Activated naive CD4-positive, alpha-beta T cell treated with Interleukin-2 at 50 U/mL for 16 hours (primary cell): ENCODE data around the gene SLC12A6.
A peak's percentile ranks its signal among the peaks of the same experiment; 100 is the strongest.
"Not testable (repeated sequence)": the region's sequence is repeated elsewhere in the genome, so short reads cannot be mapped to it uniquely, and the experiment has no call there.

ENCODE experiments used
- DNase-seq: peaks from one replicate; pipeline ENCODE4 v3.0.0-alpha.2; 2020

SLC12A6 gene

DNA sequence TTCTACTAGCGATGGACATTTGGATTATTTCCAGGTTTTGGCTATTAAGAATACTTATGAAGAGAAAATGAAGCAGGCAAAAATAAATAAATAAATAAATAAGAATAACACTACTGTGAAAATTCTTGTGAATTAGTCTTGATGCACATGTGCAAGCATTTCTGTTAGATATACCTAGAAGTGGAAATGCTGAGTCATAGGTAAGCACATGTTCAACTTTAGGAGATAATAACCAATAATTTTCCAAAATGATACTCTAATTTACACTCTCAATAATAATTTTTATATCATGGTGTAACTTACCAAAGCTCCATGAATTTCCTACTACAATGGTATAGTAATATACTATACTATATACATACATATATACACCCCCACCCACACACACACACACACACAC is 89.4 kb downstream of the SLC12A6 start:
- DNase-seq, result no peak

- DNase-seq, result no peak
Measured at GRCh38 chr15:34246276-34246976, 91.2 kb downstream of the SLC12A6 start.

- DNase-seq, result no peak
Measured at GRCh38 chr15:34243226-34243625, 94.4 kb downstream of the SLC12A6 start.

DNA sequence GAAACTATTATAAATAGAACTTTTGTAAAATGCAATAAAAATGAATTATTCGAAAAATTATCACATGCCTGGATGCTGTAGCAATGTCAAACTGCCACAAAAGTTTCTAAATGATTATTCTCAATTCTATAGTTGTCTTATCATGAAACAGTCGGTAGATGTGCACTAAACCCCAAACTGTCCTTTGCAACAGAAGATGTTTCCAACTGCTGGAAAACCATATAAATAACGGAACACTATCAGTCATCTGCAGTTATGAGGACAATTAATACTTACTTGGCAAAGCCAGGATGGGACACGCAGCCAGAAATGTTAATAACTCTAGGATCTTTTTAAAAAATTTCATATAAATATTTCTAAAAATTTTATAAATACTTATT is 95.3 kb downstream of the SLC12A6 start:
- DNase-seq, result no peak

DNA sequence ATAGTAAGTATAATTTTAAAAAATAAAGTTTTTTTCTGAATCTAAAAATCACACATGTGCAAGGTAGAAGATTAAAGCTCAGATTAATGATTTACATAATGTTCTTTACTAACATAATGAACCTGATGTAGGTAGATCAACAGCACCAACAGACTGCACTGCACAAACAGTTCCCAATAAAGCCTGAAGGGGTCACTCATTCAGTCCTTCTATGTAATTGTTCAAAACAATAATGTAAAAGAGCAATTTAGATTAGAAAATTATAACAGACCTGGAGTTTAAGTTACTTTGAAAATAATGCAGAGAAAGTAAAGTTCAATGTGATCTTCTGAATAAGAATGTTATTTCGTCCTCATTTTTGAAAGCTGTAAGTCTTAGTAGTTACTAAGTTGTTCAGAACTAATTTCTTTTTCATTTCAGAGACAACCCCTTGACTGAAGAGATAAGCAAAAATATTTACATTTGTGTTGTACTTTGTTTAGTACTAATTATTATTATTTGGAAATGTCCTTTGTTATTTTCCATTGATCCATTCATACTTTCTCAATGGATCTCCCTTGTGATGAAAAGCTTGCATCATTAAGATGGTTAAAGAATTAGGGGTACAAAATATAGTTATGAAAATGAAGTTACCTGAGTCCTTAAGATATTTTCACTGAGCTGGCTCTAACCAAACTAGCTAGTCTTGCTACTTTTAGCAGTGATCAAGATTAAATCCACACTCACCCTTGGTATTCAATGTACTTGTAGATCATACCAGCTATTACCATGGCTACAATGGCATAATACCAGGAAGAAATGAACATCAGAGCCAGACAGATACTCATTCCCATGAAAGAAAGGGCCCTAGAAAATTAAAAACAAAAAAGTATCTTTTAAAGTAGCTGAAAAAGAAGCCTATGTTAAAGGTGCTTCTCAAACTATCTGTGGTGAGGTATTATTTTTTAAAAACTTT is 95.9 kb downstream of the SLC12A6 start:
- peak; percentile 21 for DNase-seq

- DNase-seq, result no peak
Measured at GRCh38 chr15:34240537-34240936, 97.0 kb downstream of the SLC12A6 start.

DNA sequence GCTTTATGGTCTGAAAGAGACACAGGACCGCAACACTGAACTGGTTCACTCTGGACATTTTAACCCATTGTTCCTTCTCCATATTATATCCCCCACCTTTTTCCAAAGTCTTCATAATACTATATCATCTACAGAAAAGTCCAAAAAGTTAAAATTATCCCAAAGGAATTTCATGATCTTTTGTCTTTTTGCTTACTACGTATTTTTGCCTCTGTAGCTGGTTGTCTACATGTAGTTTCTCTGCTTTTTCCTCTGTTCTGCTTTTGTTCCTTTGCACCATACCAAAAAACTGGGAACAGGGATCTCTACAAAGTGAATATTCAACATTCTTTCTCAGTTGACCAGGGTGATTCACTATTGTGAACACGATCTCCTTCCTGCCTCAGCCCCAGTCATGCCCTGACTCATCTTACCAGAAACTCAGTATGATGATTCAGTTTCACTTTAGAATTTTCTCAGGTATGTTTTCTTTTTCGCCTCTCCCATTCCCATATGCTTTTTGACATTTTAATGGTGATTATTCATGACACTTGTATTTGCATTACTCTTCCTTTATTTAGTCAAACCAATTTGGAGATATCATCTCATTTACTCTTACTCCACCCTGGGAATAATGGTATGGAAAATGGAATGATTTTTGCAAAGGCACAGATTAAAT is 98.3 kb downstream of the SLC12A6 start:
- peak; percentile 43 for DNase-seq

- no peak for DNase-seq
Measured at GRCh38 chr15:34233614-34234013, 104.0 kb downstream of the SLC12A6 start.

DNA sequence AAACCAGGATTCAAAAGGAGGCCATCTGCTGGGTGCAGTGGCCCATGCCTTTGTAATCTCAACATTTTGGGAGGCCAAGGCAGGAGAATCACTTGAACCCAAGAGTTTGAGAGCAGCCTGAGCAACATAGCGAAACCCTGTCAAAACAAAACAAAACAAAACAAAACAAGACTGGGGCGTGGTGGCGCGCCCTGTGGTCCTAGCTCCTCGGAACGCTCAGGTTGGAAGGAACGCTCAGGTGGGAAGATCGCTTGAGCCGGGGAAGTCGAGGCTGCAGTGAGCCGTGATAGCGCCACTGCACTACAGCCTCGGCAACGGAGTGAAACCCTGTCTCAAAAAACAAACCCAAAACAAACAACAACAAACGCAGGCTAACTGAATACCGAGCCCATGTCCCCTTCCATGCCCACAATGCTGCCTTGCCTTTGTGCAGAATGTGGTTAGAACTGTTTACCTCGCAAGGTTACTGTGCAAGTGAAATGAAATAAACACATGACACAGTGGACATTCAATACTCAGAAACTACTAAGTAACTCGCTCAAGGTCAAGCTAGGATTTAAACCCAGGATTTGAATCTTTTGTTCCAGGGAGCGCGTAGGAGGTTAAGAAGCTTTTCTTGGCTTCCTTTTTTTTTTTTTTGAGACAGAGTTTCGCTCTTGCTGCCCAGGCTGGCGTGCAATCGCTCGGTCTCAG is 113.5 kb downstream of the SLC12A6 start:
- no peak for DNase-seq

DNA sequence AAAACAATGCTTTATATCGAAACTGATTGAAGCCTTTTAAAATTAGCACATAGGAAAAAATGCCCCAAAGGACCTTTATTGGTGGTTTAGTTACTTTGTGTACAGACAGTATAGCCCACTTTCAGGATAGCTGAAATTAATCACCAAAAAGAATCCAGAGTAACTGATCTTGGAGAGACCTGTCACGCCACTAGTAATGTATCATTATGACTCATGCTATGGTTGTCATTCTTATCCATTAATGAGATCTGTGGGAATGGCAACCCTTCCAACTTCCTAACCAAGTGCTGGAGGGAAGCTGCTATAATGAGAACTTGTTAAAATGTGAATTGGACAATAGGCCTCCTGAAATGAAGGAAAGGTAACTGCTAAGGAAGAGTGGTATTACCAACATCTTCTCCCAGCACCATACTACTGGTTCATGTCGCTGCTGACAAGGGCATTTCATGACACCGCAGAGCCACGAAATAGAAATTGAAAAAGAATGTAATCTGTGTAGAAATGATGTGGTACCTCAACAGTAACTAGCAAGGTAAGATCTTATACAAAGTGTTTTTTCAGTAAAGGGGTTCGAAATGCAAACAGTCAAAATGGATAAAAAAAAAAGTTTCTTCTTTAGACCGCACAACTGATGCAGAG is 119.9 kb downstream of the SLC12A6 start:
- no peak for DNase-seq

- no peak for DNase-seq
Measured at GRCh38 chr15:34216527-34217270, 120.9 kb downstream of the SLC12A6 start.

DNA sequence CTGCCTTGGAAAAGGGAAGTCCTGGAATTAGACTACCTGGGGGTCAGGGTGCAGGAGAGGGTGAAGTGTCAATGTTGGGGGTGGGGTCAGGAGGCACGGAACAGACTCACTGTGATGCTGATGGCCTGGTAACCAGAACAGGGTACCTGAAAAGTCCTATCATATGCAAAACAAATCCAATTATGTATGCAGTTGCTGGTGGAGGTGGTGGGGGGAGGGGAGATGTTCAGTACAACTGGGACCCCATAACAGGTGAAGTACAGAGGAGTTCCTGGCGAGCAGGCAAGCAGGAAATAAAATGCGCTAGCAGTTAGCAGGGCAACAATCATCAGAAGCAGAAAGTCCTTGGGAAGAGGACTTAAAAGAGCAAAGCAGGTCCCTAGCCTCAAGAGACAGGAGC is 123.4 kb downstream of the SLC12A6 start:
- DNase-seq, result no peak

- no peak for DNase-seq
Measured at GRCh38 chr15:34213690-34214089, 123.9 kb downstream of the SLC12A6 start.

DNA sequence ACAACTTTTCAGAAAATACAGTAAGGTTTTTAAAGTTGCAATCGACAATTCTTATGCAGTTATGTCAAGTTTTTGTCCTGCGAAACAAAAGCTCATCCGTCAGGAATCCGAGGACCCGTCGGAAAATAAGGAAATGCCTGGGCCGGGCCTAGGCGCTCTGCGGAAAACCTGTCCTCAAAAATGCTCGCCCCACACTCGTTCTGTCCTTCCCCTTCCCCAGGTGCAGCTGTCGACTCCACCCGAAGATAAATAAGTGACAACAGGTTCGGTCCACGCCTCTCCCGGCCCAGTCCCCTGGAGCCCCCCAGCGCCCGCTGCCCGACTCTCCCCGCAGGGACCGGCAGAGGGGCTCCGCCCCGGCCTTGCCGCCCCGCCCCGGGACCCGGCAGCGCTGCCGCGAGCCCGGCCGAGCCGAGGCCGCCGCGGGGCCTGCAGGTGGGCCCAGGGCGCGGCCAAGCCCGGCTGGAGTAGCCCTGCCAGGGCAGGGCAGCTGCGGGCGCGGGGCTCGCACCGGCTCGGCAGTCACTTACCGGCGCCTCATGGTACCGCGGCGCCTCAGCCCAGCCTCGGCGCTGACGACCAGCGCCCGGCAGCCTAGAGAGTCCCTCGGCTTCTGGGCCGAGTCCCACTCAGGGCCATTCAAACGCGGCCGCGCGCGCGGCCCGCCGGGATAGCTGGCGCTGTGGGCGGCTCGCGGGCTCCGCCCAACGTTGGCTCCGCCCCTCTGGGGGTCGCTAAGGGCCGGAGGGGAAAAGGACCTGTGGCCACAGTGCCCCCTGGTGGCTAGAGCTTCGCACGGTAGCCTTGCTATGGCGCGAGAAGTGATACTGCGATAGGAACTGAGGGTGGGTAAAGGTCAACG is 127.9 kb downstream of the SLC12A6 start, which contains the start of gene KATNBL1:
TSS of gene KATNBL1 (minus strand) at position 676 of the 862 bp plus-strand sequence. CDS start 46,420 bp downstream, outside the sequence.
- peak; percentile 98 for DNase-seq

- no peak for DNase-seq
Measured at GRCh38 chr15:34206011-34206410, 131.6 kb downstream of the SLC12A6 start.

GRCh38 chr15:34203936-34204335 is 133.6 kb downstream of the SLC12A6 start:
- DNase-seq, result no peak

DNA sequence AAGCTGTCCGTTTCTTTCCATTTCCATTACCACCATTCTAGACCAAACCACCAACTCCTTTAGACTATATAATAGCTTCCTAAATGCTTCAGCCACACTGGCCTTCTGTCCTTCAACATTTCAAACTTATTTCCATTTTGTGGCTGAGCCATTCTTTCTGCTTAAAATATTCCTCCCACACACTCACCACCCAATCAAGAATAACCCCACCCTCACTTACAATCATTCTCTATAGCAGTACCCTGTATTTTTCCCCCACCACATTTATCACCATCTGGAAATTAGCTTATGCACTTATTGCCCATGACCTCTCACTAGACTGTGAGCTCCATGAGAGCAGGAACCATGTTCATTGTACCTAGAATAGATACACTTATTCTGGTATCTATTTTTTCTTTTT is 134.3 kb downstream of the SLC12A6 start:
- no peak for DNase-seq

- DNase-seq, result not testable (repeated sequence)
Measured at GRCh38 chr15:34193272-34193671, 144.3 kb downstream of the SLC12A6 start.

DNA sequence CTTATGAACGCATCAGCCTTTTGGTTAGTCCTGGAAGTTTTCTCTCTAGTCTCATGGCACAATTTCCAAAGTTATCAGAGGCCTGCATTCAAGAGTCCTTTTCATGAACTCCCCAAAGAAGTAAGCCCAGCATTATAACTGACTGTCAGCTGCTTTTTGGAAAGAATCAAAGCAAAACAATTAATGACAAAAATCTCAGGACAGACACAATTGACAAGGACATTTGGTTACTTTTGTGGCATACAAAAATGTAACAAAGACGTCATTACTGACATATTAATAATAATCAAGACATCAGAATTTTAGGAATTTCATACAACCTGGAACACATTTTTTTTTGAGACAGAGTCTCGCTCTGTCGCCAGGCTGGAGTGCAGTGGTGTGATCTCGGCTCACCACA is 148.9 kb downstream of the SLC12A6 start:
- DNase-seq, result no peak

DNA sequence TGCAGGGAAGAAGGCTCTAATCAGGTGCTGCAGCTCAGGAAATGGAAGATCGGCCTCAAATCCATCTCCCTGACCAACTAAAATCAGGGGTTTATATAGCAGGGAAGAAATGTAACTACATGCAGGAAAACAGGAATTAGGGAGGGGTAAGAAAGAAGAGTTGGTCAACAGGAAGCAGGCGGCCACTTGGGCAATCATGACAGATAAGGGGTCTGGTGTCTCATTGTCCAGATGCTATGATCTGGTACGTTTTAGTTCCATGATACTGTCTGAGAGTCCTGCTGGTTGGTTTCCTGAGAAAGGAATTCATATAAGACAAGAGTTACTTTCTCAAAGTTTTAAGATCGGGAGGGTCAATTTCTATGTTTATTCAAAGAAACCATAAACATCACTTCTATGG is 151.9 kb downstream of the SLC12A6 start:
- DNase-seq, result no peak

- DNase-seq, result no peak
Measured at GRCh38 chr15:34182942-34183341, 154.6 kb downstream of the SLC12A6 start.
